K562 (cell line): ENCODE measurements around the gene AKR1A1. TPM values are rescaled to one million over a fixed set of nuclear protein-coding genes. Genes with fewer than 3 reads are reported as not detected.
A peak's percentile ranks its signal among the peaks of the same experiment; 100 is the strongest.

Experiments
- ATAC-seq: fragments of 200-7000 bp; cut with Tn5 transposase; 3 replicates; pipeline ENCODE4 v1.9.1; 2020; ENCODE audit warnings: moderate library complexity
- BruUV-seq: library from RNA; stranded (reverse); fragments of 400-500 nt; replicated peaks from 2 replicates; lab custom pipeline; 2021; lab: Mats Ljungman, UMichigan
- CTCF ChIA-PET: fragments of 300-600 bp; formaldehyde crosslinking; extraction: SDS; loops from one replicate; lab custom pipeline; 2021; ENCODE audit warnings: low intra/inter-chr PET ratio; lab: Yijun Ruan, JAX
- POLR2A ChIA-PET: fragments of 300-600, 350-650 bp; sonication (Branson Sonifier 250); formaldehyde crosslinking; extraction: SDS; loops from one replicate; lab custom pipeline; 2021; ENCODE audit warnings: antibody characterized with exemption, inconsistent platforms; lab: Yijun Ruan, JAX
- DNase-seq, 4 experiments: peaks; one replicate each; pipeline versions ENCODE4 v3.0.0 to v3.0.0-alpha.2; 2011 to 2018; ENCODE audit warnings: low spot score in 3 of 4, mixed read lengths in 3 of 4; ENCODE audit errors: extremely low read depth in 1 of 4
- FAIRE-seq: peaks from 2 replicates; lab custom pipeline; 2011; peaks lifted over from hg19 to GRCh38; lab: Jason Lieb, UNC
- H2AFZ ChIP-seq: 2 replicates; pipeline ENCODE4 v1.6.0; 2011; ENCODE audit warnings: low read depth, low read length, control low read depth, inconsistent platforms
- H3K27ac ChIP-seq: fragments of 200-600 bp; 3 replicates; pipeline ENCODE4 v1.8.0; 2011; ENCODE audit warnings: low read depth, mild to moderate bottlenecking, control low read depth, inconsistent platforms, low read length, moderate library complexity, mixed read lengths; ENCODE audit errors: extremely low read depth
- H3K27me3 ChIP-seq, 2 experiments: fragments of 300-600 bp in 1 of 2; 2 replicates in 1 of 2; 3 replicates in 1 of 2; pipeline versions ENCODE4 v1.6.0 to v1.8.0; 2011; ENCODE audit warnings: inconsistent platforms in 2 of 2, low read length in 2 of 2, mild to moderate bottlenecking in 1 of 2, mixed read lengths in 1 of 2, moderate library complexity in 1 of 2; ENCODE audit not compliant: control insufficient read depth in 2 of 2, insufficient read depth in 2 of 2
- H3K36me3 ChIP-seq: fragments of 300-600 bp; 3 replicates; pipeline ENCODE4 v1.8.0; 2011; ENCODE audit warnings: mild to moderate bottlenecking, low read length, inconsistent platforms; ENCODE audit not compliant: control insufficient read depth, insufficient read depth
- H3K4me1 ChIP-seq, 2 experiments: fragments of 200-600 bp in 1 of 2; replicated peaks in 1 of 2; 2 replicates in 1 of 2; 3 replicates in 1 of 2; pipeline versions ENCODE4 v1.5.1 to v1.8.0; 2011; ENCODE audit warnings: inconsistent platforms in 2 of 2, low read length in 2 of 2, mild to moderate bottlenecking in 1 of 2, mixed read lengths in 1 of 2, moderate library complexity in 1 of 2; ENCODE audit not compliant: control insufficient read depth in 2 of 2, insufficient read depth in 2 of 2
- H3K4me2 ChIP-seq: 2 replicates; pipeline ENCODE4 v1.6.1; 2011; ENCODE audit warnings: low read length, control low read depth, inconsistent platforms, mixed read lengths; ENCODE audit not compliant: insufficient read depth
- H3K4me3 ChIP-seq: fragments of 200-600 bp; sonication (generic), shearing (Covaris generic); 2 replicates; pipeline ENCODE4 v1.5.1; 2016; ENCODE audit warnings: control low read depth, inconsistent platforms
- H3K79me2 ChIP-seq: fragments of 200-600 bp; 3 replicates; pipeline ENCODE4 v1.8.0; 2011; ENCODE audit warnings: low read length, inconsistent platforms; ENCODE audit not compliant: control insufficient read depth, insufficient read depth
- H3K9ac ChIP-seq, 2 experiments: 2 replicates each; pipeline versions ENCODE4 v1.6.0 to v1.6.1; 2011; ENCODE audit warnings: low read depth in 2 of 2, low read length in 2 of 2, control low read depth in 1 of 2, inconsistent platforms in 1 of 2, mild to moderate bottlenecking in 1 of 2, mixed read lengths in 1 of 2; ENCODE audit not compliant: insufficient read depth in 1 of 2
- H3K9me1 ChIP-seq: one replicate; pipeline ENCODE4 v1.6.0; 2011; ENCODE audit warnings: inconsistent platforms, mild to moderate bottlenecking, low read length, moderate library complexity; ENCODE audit not compliant: control insufficient read depth, insufficient read depth
- H3K9me3 ChIP-seq: replicated peaks from 2 replicates; pipeline ENCODE4 v1.5.1; 2011; ENCODE audit warnings: low read depth, low read length, inconsistent platforms; ENCODE audit not compliant: control insufficient read depth, insufficient read depth
- H4K20me1 ChIP-seq: replicated peaks from 2 replicates; pipeline ENCODE4 v1.6.1; 2011; ENCODE audit warnings: low read length, inconsistent platforms, mixed read lengths; ENCODE audit not compliant: control insufficient read depth, insufficient read depth
- CCAR2 ChIP-seq: fragments of 200-400 bp; formaldehyde crosslinking; IDR thresholded peaks from 2 replicates; pipeline ENCODE4 v1.6.1; 2017; ENCODE audit warnings: mild to moderate bottlenecking, low read depth, low read length
- DNMT1 ChIP-seq: fragments of 450-650 bp; IDR thresholded peaks from 2 replicates; pipeline ENCODE4 v1.6.1; 2016; ENCODE audit warnings: antibody characterized with exemption, mild to moderate bottlenecking
- HMGN3 ChIP-seq: IDR thresholded peaks from 2 replicates; pipeline ENCODE4 v1.6.1; 2011; ENCODE audit warnings: borderline replicate concordance, low read depth, mild to moderate bottlenecking, mixed read lengths, low read length; ENCODE audit not compliant: insufficient read length; ENCODE audit errors: extremely low read depth
- LARP7 ChIP-seq: fragments of 450-650 bp; IDR thresholded peaks from 2 replicates; pipeline ENCODE4 v1.6.1; 2016
- NCOR1 ChIP-seq: fragments of 450-650 bp; IDR thresholded peaks from 2 replicates; pipeline ENCODE4 v1.6.1; 2016; ENCODE audit warnings: mild to moderate bottlenecking, moderate library complexity
- NR2C2 ChIP-seq, 2 experiments: fragments of 200-800 bp in 1 of 2; sonication (Bioruptor generic) in 1 of 2; sonication (generic) in 1 of 2; formaldehyde crosslinking in 1 of 2; IDR thresholded peaks; 2 replicates each; pipeline versions ENCODE4 v1.6.1 to v1.8.0; 2016 to 2022; ENCODE audit warnings: mild to moderate bottlenecking in 1 of 2, missing compliant biosample characterization in 1 of 2, missing genetic modification characterization in 1 of 2, missing genetic modification reagents in 1 of 2
- PRPF4 ChIP-seq: fragments of 200-400 bp; formaldehyde crosslinking; IDR thresholded peaks from one replicate; pipeline ENCODE4 v1.6.1; 2017; ENCODE audit warnings: low read length, low read depth, mild to moderate bottlenecking; ENCODE audit not compliant: insufficient read depth, poor library complexity, severe bottlenecking
- SP1 ChIP-seq: sonication (generic); formaldehyde crosslinking; IDR thresholded peaks from 2 replicates; pipeline ENCODE4 v1.8.1; 2022; ENCODE audit warnings: mild to moderate bottlenecking, missing genetic modification reagents
- TBP ChIP-seq: optimal IDR thresholded peaks from 2 replicates; pipeline ENCODE3; 2011; ENCODE audit warnings: low read depth, low read length, improper control_type of control experiment
- TEAD2 ChIP-seq: fragments of 450-650 bp; IDR thresholded peaks from 2 replicates; pipeline ENCODE4 v1.6.1; 2016; ENCODE audit warnings: missing genetic modification characterization, control low read depth, missing compliant biosample characterization
- TRIM25 ChIP-seq: fragments of 450-650 bp; IDR thresholded peaks from 2 replicates; pipeline ENCODE4 v1.7.0; 2016; ENCODE audit warnings: borderline replicate concordance
- TSC22D4 ChIP-seq: fragments of 450-650 bp; IDR thresholded peaks from 2 replicates; pipeline ENCODE4 v1.6.1; 2016; ENCODE audit warnings: missing genetic modification characterization, missing biosample characterization, control low read depth
- WGBS: fragments of 100-300 bp; shearing (Covaris generic); methylation state at CpG from one replicate; pipeline ENCODE4 v1.1.6; 2016; ENCODE audit warnings: low coverage, mixed read lengths; ENCODE audit not compliant: insufficient coverage; ENCODE audit errors: missing lambda C conversion rate; 5-methylcytosine and 5-hydroxymethylcytosine counted together
- in situ Hi-C: fragments of 300-500 bp; cut with MboI; formaldehyde crosslinking; loops from 4 replicates; pipeline ENCODE4 v1.15.0; 2018; ENCODE audit warnings: inconsistent platforms, mixed read lengths
- intact Hi-C: fragments of 100-400 bp; cut with micrococcal nuclease; formaldehyde crosslinking; loops from 2 replicates; pipeline ENCODE4 v1.14.2; 2022
- polyA plus RNA-seq, 8 experiments: library from polyadenylated mRNA; depleted of rRNA in 4 of 8; stranded (reverse) in 5 of 8; unstranded in 3 of 8; fragments of >200 nt; fragmentation: Nextera tagmentation in 2 of 8; fragmentation: Illumina TruSeq in 1 of 8; extraction: Ambion mirVana in 2 of 8; extraction: Trizol in 1 of 8; gene quantifications; 2 replicates each; pipeline versions ENCODE4 v1.2.1 to v1.2.3, GENCODE V29; 2011 to 2014; ENCODE audit warnings: inconsistent platforms in 1 of 8, missing spikeins in 1 of 8
- total RNA-seq, 7 experiments: library from RNA; depleted of rRNA in 6 of 7; stranded (reverse); fragments of >200 nt in 6 of 7; fragmentation: Illumina TruSeq in 2 of 7; extraction: Trizol in 2 of 7; gene quantifications; 2 replicates each; pipeline versions ENCODE4 v1.2.1 to v1.2.3, GENCODE V29; 2011 to 2021; ENCODE audit warnings: low replicate concordance in 1 of 7
- TF ChIP-seq, protein P1 (sequence below): sonication (generic); formaldehyde crosslinking; IDR thresholded peaks from 2 replicates; pipeline ENCODE4 v1.8.0; 2022; ENCODE audit warnings: mild to moderate bottlenecking, missing genetic modification reagents

The AKR1A1 gene
- total and polyA plus RNA-seq, 9 of the 15 experiments (the other 6 are each of a cell fraction or from before 2014, with no cell fraction given): 68.6 to 211 (median 132) TPM

- Histone ChIP-seq H3K27me3 (no peaks in the 10 kb centered on the region), H3K9me3 (no peaks in the 10 kb centered on the region), H3K79me2 (peaks cover 57% of the 10 kb centered on the region), H4K20me1 (no peaks in the 10 kb centered on the region), H3K4me3 (no peak overlapping the region), H3K4me2 (no peak overlapping the region), H3K9me1 (no peaks in the 10 kb centered on the region), H3K4me1 (no peaks in the 10 kb centered on the region; a peak in 1 of 5 replicates), H3K9ac (no peak overlapping the region), H3K27ac (no peak overlapping the region), H3K36me3 (peaks cover 94% of the 10 kb centered on the region), H2AFZ (no peak overlapping the region)
- ATAC-seq (no peak), DNase-seq (no peak), FAIRE-seq (no peak)
- CTCF ChIA-PET: no interaction called here
- TF ChIP-seq TRIM25: no peak
- TF ChIP-seq TBP: no peak
- TF ChIP-seq TSC22D4 (tag): no peak
- no peak for TF ChIP-seq NR2C2 (CRISPR knock-in tag; IDR thresholded peaks at IDR 0.05)
- TF ChIP-seq NR2C2 (tag; IDR thresholded peaks at IDR 0.05): no peak
- TF ChIP-seq SP1: no peak
- no peak for TF ChIP-seq CCAR2
- TF ChIP-seq DNMT1: no peak
- no peak for TF ChIP-seq PRPF4
- no peak for TF ChIP-seq HMGN3
- no peak for TF ChIP-seq LARP7
- TF ChIP-seq, protein P1, sequence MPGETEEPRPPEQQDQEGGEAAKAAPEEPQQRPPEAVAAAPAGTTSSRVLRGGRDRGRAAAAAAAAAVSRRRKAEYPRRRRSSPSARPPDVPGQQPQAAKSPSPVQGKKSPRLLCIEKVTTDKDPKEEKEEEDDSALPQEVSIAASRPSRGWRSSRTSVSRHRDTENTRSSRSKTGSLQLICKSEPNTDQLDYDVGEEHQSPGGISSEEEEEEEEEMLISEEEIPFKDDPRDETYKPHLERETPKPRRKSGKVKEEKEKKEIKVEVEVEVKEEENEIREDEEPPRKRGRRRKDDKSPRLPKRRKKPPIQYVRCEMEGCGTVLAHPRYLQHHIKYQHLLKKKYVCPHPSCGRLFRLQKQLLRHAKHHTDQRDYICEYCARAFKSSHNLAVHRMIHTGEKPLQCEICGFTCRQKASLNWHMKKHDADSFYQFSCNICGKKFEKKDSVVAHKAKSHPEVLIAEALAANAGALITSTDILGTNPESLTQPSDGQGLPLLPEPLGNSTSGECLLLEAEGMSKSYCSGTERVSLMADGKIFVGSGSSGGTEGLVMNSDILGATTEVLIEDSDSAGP (CRISPR knock-in tag): no peak
- no peak for TF ChIP-seq TEAD2
- no peak for TF ChIP-seq NCOR1
- POLR2A ChIA-PET: interaction anchor here (0.7 to 2.1 kb wide), 5 partner anchors 8 to 86 kb away, joined by 3 to 7 read pairs (median 3); partner anchors contain the start of gene PRDX1
- 76% methylated on average over 6 of the region's 6 CpGs for WGBS
- TSS peak; percentile 79 for BruUV-seq
- in situ Hi-C loops: no loop called here
- intact Hi-C loops: no loop called here
These were observed 56.9 kb downstream of the AKR1A1 start for GRCh38 chr1:45607404-45608074.
